Measurements from ENCODE around the gene BHLHA9.
"Not testable (repeated sequence)": the region's sequence is repeated elsewhere in the genome, so short reads cannot be mapped to it uniquely, and the experiment has no call there.

BHLHA9 gene

GRCh38 chr17:1270210-1271029, at the start of gene BHLHA9:
Gene BHLHA9, plus strand, starts transcription at chr17:1270444. Its CDS starts 120 bp downstream, at chr17:1270564.
- no peak for DNase-seq

GRCh38 chr17:1221209-1221608, 49.0 kb upstream of the BHLHA9 start:
- DNase-seq, result no peak

GRCh38 chr17:1222321-1222720, 47.9 kb upstream of the BHLHA9 start:
- no peak for DNase-seq

GRCh38 chr17:1223662-1224061, 46.6 kb upstream of the BHLHA9 start:
- DNase-seq, result no peak

- DNase-seq, result no peak
These were observed 45.9 kb upstream of the BHLHA9 start for GRCh38 chr17:1224330-1224729.

- no peak for DNase-seq
These were observed 43.9 kb upstream of the BHLHA9 start for GRCh38 chr17:1226308-1226707.

GRCh38 chr17:1227365-1227764, 42.9 kb upstream of the BHLHA9 start:
- no peak for DNase-seq

- no peak for DNase-seq
These were observed 42.1 kb upstream of the BHLHA9 start for GRCh38 chr17:1227917-1228780.

- DNase-seq, result no peak
These were observed 41.4 kb upstream of the BHLHA9 start for GRCh38 chr17:1228781-1229348.

GRCh38 chr17:1229349-1229899, 40.8 kb upstream of the BHLHA9 start:
- DNase-seq, result no peak

- no peak for DNase-seq
These were observed 40.2 kb upstream of the BHLHA9 start for GRCh38 chr17:1229900-1230501.

- DNase-seq, result no peak
These were observed 38.8 kb upstream of the BHLHA9 start for GRCh38 chr17:1231456-1231855.

- no peak for DNase-seq
These were observed 37.9 kb upstream of the BHLHA9 start for GRCh38 chr17:1232331-1232730.

- DNase-seq, result no peak
These were observed 37.5 kb upstream of the BHLHA9 start for GRCh38 chr17:1232786-1233185.

- DNase-seq, result no peak
These were observed 35.8 kb upstream of the BHLHA9 start for GRCh38 chr17:1234455-1234854.

- no peak for DNase-seq
These were observed 32.8 kb upstream of the BHLHA9 start for GRCh38 chr17:1237471-1237870.

GRCh38 chr17:1239210-1239609, 31.0 kb upstream of the BHLHA9 start:
- DNase-seq, result no peak

GRCh38 chr17:1240426-1240825, 29.8 kb upstream of the BHLHA9 start:
- DNase-seq, result not testable (repeated sequence)

- peak; percentile 93 for DNase-seq
These were observed 28.3 kb upstream of the BHLHA9 start for GRCh38 chr17:1241929-1242328.

GRCh38 chr17:1244606-1245012, 25.6 kb upstream of the BHLHA9 start:
- DNase-seq, result peak; percentile 42

- peak; percentile 66 for DNase-seq
These were observed 18.2 kb upstream of the BHLHA9 start for GRCh38 chr17:1251866-1252608.

GRCh38 chr17:1255041-1255440, 15.2 kb upstream of the BHLHA9 start:
- DNase-seq, result no peak
